Caki2 (cell line): ENCODE data around the gene PHLPP1. TPM values are rescaled to one million over a fixed set of nuclear protein-coding genes. Genes with fewer than 3 reads are reported as not detected.
A peak's percentile ranks its signal among the peaks of the same experiment; 100 is the strongest.

Experiments used
- DNase-seq: peaks from one replicate; pipeline ENCODE4 v3.0.0-alpha.2; 2015; ENCODE audit warnings: low read depth
- in situ Hi-C: cut with HindIII; loops from 2 replicates; pipeline ENCODE4 v1.10.0; 2016; ENCODE audit warnings: low sequenced_read_pairs, low pct_unique_long_range_greater_than_20kb, mixed read lengths
- total RNA-seq: library from RNA; depleted of rRNA; stranded (reverse); fragments of >200 nt; shearing (Covaris generic); gene quantifications from 2 replicates; pipeline ENCODE4 v1.2.3, GENCODE V29; 2014; ENCODE audit warnings: low replicate concordance

PHLPP1 gene
- total RNA-seq, 1 experiment from 2014 or later: 13.2 TPM

DNA sequence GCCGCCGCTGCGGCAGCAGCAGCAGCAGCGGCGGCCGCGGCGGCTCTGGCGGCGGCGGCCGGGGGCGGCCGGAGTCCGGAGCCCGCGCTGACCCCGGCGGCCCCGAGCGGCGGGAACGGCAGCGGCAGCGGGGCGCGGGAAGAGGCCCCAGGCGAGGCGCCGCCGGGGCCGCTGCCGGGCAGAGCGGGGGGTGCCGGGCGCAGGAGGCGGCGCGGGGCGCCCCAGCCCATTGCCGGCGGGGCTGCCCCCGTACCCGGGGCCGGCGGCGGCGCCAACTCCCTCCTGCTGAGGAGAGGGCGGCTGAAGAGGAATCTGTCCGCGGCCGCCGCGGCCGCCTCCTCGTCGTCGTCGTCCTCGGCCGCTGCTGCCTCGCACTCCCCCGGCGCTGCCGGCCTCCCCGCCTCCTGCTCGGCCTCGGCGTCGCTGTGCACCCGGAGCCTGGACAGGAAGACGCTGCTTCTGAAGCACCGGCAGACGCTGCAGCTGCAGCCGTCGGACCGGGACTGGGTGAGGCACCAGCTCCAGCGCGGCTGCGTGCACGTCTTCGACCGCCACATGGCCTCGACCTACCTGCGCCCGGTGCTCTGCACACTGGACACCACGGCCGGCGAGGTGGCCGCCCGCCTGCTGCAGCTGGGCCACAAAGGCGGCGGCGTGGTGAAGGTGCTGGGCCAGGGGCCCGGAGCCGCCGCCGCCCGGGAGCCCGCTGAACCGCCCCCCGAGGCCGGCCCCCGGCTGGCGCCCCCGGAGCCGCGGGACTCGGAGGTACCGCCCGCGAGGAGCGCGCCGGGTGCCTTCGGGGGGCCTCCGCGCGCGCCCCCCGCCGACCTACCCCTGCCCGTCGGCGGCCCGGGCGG lies 646 bp downstream of the PHLPP1 start:
- DNase-seq: peak; percentile 45
- in situ Hi-C loops: no loop called here

DNA sequence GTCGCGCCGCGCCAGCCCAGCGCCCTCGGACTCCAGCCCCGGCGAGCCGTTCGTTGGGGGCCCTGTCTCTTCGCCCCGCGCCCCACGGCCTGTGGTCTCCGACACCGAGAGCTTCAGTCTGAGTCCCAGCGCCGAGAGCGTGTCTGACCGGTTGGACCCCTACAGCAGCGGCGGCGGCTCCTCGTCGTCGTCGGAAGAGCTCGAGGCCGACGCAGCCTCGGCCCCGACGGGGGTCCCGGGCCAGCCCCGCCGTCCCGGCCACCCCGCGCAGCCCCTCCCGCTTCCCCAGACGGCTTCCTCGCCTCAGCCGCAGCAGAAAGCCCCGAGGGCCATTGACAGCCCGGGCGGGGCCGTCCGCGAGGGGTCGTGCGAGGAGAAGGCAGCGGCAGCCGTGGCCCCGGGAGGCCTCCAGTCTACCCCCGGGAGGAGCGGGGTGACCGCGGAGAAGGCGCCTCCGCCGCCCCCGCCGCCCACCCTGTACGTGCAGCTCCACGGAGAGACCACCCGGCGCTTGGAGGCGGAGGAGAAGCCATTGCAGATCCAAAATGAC lies 1.4 kb downstream of the PHLPP1 start:
- in situ Hi-C loops: no loop called here
- no peak for DNase-seq

DNA sequence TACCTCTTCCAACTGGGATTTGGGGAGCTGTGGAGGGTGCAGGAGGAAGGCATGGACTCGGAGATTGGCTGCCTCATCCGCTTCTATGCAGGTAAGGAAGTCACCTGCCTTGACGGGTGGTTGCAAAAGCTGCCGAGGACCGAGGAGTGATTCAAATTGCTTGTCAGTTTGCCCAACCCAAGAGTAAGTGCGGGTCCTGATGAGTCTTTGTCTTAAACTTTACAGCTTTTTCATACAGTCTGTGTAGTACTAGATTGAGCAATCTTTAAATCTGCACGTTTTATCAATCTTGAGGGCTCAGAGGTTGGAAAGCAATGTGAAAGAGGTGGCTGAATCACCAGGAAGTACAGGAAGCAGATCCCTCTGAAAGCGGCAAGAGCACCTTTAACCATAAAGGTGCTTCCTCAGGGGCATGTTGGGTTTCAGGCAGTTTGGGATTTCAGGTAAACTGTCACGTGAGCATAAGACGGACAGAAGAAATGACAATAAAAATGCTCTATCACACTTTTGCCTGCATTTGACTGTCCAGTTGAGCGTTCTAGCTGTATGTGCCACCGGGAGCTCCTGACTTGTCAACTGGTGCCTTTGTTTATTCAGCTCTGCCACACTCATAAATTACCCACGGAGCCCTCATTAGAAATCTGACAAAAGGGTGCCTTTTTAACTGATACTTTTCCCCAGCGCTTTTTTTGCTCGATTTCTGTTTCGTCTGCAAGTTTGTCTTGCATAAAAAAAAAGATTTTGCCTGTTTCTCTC lies 2.0 kb downstream of the PHLPP1 start:
- in situ Hi-C loops: no loop called here
- DNase-seq: peak; percentile 39

DNA sequence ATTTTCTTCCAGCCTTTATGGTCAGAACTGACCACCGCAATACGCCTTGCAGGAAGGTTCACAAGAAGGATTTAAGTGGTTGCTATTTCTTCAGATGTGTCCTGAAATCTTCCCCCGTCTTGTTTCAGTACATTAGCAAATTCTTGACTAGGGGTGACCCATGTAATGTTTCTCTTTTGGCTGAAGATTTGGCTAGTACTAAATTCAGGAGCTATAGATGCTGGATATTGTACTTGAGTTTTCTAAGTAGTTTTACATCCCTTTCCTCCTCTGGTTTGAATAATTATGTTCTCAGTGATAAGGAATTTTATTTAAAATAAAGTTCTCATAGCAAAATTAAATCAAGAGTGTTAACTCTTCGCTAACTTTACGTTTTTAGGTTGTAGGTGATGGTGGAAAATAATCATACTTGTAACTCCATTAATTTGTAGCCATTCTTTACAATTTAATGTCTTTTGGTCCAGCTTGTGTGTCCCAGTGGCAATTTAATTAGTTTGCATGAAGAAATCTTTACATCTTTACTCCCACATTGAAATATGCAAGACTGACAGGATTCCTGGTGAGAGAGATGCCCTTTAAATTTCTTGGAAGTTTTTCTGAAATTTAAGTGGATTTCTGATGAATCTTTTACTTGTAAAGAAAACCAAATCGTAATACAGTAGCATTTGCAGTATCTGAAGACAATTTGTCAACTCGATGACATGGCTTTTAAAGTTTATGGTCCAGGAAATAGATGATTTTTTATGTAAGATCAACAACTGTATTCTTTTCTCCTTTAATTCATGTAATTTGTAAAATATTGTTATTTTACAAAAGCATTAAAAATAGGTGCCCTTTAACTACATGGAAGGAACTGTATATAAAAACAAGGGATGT lies 2.8 kb downstream of the PHLPP1 start:
- DNase-seq: no peak
- in situ Hi-C loops: no loop called here

DNA sequence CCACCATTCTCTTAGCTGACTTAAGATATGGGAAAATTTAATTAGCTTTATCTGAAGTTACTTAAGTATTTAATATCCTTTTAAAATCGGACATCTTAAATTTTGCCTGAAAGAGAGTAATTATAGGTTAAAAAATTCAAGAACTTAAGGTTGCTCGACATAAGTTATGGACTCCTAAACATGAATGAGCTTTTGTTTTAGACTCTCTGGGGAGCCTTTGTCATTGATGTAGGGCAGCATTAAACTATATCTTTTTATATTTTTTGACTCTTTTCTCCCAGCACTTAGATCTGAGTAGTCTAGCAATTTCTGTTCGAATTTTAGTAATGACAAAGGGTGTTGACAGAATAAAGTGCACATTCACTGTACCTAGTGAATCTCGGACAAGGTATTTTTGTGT lies 4.7 kb downstream of the PHLPP1 start:
- DNase-seq: no peak
- in situ Hi-C loops: no loop called here

DNA sequence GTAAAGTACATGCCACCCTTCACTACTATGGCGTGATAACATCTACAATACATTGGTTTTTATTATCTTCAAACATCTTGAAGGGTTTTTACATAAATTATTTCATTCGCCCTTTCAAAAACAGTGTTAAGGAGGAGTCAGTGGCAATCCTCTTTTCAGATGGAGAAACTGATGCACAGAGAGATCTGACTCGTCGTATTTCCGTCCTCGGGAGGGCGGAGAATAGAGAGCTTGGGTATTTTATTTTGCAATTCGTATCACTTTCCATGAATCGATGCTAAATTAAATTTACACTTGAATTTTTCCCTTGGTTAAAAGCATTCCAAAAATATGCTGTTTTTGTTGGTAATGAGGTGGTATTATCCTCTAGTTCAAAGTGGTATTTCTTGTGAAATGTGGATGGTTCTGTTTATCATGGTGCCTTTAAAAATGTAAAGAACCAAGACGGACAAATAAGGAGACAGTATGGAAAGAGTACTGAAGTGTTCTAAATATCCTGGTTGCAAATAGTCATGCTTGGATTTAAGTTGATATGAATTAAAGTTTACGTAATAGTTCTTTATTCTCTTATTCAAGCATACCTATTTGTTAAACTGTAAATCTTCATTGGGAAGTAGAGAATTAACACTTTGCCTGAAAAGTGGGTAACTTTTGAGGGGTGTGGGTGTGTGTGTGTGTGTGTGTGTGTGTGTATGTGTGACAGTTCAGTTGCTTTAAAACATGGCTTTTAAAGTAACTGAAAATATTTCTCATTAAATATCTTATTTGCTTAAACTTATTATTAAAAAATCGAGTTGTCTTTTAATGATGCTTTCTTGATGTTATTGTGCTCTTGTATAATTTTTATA lies 5.6 kb downstream of the PHLPP1 start:
- no peak for DNase-seq
- in situ Hi-C loops: no loop called here

DNA sequence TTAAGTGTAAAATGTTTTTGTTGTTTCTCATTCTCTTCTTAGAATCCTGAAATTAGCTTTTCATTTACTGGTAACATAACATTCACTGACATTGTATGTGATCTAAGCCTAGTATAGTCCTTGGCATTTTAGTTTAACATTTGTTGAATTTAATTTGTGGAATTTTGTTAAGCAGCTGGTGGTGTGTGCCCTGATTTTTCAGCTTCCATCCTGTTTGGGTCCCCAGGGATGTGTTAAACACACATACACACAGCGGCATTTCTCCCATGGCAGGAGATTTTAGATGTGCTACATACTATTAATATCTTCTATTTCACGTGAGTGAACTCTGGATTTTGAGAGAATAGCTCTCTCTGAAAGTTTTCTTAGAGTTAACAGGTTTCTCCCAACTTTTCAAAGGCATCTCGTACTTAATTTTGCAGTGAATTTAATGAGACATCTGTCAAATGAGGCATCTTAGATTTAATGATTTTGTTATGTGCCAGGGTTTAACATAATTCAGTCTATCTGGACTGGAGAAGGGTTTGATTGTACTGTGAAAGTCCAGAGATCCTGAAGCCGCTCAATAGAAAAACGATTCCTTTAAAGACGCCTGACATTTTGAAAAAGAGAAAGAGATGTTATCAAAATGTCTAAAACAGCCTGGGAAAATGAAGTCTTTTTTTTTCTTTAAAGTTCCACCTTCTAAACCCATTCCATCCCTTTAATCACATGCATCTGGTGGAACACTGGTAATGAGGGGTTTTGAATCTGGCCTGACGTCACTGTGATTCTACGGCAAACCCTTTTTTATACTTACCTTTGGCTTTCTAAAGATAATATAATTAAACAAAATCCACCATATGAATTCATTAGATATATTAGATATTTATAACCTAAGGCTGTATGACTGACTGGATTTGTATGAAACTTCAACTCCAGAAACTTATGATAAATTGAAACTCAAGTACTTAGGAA lies 6.8 kb downstream of the PHLPP1 start:
- no peak for DNase-seq
- in situ Hi-C loops: no loop called here

DNA sequence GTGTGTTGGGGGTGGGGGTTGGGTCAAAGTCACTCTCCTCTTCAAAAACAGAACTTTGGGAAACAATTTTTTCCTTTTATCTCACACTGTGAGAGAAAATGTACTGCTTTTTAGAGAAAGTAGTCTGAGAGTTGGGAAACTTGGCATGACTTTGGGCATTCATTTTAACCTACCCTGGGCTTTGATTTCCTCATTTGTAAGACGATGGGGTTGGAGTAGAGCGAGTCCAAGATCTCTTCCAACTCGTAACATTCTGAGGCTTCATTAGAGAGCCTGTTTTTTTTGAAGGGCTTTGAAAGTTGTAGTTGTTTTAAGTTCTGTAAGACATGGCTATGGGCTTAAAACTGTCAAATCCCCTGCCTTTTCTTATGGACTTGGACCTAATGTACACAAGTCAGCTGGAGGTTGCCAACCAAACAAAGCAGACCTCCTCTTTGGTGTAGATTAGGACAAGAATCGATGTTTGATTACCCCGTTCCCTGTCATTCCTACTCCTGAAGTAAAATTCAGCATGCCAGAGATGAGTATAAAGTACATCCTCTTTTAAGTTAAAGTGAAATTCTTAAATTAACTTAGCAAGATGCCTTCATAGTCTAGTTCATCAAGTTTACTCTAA lies 8.4 kb downstream of the PHLPP1 start:
- in situ Hi-C loops: no loop called here
- no peak for DNase-seq

DNA sequence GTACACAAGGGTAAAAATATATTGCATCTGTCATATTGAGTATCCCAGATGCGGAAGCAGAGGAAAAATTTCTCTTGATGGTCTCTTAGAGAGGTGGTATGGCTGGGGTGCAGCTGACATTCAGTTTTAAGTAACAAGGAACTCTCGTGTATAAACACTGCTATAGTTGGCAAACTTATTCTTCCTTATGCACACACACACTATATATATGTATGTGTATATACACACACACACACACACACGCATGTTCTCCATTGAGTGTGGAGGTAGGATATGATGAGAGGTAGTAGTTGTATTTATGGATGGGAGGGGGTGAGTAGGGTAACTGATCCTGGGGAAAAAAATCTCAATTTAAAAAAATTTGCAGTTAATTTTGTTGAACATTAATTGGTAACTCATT lies 10.6 kb downstream of the PHLPP1 start:
- DNase-seq: no peak
- in situ Hi-C loops: no loop called here

DNA sequence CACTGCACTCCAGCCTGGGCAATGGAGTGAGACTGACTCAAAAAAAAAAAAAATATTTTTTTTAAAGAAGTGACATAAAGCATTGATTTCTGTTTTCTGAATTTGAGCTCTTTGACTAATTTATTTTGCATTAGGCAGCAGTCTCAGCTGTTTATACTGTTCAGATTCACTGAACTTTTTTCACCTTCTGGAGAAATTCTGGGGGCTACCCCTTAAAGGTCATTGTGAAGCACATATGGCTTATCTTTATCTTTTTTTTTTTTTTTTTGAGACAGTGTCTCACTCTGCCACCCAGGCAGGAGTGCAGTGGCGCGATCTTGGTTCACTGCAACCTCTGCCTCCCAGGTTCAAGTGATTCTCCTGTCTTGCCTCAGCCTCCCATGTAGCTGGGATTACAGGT lies 12.9 kb downstream of the PHLPP1 start:
- in situ Hi-C loops: no loop called here
- DNase-seq: no peak

DNA sequence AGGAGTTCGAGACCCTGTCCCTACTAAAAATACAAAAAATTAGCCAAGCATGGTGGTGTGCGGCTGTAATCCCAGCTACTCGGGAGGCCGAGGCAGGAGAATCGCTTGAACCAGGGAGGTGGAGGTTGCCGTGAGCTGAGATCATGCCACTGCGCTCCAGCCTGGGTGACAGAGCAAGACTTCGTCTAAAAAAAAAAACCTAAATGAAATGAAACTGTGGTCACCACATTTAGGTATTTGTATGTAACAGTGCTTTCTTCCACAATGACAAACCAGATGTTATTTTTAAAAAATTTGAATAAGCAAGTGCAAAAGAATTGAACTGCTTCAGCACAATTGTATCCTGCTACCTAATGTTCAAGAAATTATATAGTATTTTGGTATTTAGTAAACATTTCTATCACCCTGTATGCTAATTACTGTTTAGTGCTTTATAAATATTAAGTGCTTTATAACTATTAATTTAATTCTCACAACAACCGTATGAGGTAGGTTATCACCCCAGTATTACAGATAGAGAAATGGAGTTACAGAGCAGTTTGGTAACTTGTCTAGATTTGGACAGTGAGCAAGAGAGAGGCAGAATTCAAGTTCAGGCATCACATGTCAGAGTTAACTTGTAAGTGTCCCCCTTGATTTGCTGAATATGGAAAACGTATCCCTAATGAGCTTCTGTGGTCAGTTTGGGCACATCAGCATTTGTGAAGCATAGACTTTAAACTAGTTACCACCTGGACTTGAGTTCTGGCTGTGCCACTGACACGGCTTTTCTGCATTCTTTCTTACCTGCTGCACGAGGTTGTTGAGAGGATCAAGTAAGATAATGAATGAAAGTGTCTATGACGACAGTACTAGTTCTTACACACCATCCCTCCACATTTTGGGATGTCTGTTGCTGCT lies 14.4 kb downstream of the PHLPP1 start:
- in situ Hi-C loops: no loop called here
- DNase-seq: no peak

DNA sequence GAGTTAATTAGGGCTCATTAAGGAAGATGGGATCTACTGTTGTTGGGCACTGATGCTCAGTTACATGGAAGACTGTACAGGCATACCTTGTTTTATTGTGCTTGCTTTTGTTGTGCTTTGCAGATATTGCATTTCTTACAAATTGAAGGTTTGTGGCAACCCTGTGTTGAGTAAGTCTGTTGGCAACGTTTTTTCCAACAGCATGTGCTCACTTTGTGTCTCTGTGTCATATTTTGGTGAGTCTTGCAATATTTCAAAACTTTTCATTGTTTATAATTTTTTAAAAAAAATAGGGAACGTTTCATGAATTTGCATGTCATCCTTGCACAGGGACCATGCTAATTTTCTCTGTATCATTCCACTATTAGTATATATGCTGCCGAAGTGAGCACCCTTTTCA lies 15.6 kb downstream of the PHLPP1 start:
- in situ Hi-C loops: no loop called here
- no peak for DNase-seq

DNA sequence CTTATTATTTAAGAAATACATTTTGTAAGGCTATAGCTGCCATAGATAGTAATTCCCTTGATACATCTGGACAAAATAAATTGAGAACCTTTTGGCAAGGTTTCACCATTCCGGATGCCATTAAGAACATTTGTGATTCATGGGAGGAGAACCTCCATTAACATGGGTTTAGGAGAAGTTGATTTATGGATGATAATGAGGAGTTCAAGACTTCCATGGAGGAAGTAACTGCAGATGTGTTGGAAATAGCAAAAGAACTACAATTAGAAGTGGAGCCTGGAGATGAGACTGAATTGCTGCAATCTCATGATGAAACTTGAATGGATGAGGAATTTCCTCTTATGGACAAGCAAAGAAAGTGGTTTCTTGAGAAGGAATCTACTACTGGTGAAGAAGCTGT lies 17.3 kb downstream of the PHLPP1 start:
- in situ Hi-C loops: no loop called here
- no peak for DNase-seq

DNA sequence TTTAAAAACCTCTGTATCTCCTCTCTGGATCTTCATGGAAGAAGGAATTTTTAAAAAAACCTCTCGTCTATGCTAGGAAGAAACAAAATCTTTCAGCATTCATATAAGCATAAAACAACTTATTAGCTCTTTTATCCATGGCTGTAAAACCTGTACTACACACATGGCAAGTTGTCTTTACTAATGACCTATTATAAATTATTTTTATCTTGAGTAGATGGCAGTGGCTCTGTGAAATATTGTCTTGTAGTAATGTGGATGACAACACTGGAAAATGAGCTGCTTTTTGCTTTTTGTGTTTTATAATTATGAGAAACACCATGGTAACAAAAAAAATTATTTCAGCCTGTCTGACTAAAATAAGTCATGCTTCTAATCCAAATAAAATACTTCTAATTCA lies 18.9 kb downstream of the PHLPP1 start:
- in situ Hi-C loops: no loop called here
- DNase-seq: no peak

DNA sequence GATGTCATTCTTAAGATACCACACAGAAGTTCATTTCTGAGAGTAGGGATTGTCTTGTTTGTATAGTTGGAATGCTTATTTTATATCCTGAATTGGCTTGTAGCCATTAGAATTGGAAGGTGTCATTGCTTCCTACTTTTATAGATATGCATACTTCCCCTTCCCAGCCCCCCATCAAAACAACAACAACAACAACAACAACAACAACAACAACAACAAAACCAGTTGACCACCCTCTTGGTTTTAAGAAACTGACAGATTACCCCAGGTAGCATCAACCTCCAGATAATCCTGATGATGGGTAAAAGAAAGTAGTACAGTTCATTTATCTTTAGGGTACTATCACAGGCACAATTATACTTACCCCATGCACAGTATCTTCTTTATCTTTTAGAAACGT lies 20.0 kb downstream of the PHLPP1 start:
- DNase-seq: no peak
- in situ Hi-C loops: no loop called here
